Type B pancreatic cell (in vitro differentiated cells): ENCODE measurements around the gene JRKL. TPM values are rescaled to one million over a fixed set of nuclear protein-coding genes. Genes with fewer than 3 reads are reported as not detected.
"Not testable (repeated sequence)": the region's sequence is repeated elsewhere in the genome, so short reads cannot be mapped to it uniquely, and the experiment has no call there.

ENCODE experiments used
- DNase-seq: peaks from one replicate; pipeline ENCODE4 v3.0.0; 2021; ENCODE audit warnings: mixed read lengths; ENCODE audit not compliant: unreplicated experiment; ENCODE audit errors: extremely low spot score
- H3K27ac Mint-ChIP-seq: 2 replicates; pipeline ENCODE4 v1.8.0; 2021; ENCODE audit warnings: mild to moderate bottlenecking, mixed read lengths
- H3K27me3 Mint-ChIP-seq: 2 replicates; pipeline ENCODE4 v1.8.0; 2021; ENCODE audit warnings: mixed read lengths
- H3K36me3 Mint-ChIP-seq: 2 replicates; pipeline ENCODE4 v1.8.0; 2021; ENCODE audit warnings: mixed read lengths
- H3K4me1 Mint-ChIP-seq: one replicate; pipeline ENCODE4 v1.8.0; 2021; ENCODE audit warnings: mixed read lengths; ENCODE audit not compliant: unreplicated experiment
- H3K4me3 Mint-ChIP-seq: 2 replicates; pipeline ENCODE4 v1.8.0; 2021; ENCODE audit warnings: mild to moderate bottlenecking, mixed read lengths
- H3K9me3 Mint-ChIP-seq: 2 replicates; pipeline ENCODE4 v1.8.0; 2021; ENCODE audit warnings: mixed read lengths
- CTCF ChIP-seq: fragments of 200-600 bp; sonication (generic); conservative IDR thresholded peaks from 2 replicates; pipeline ENCODE4 v1.5.0; 2021; ENCODE audit warnings: antibody characterized with exemption, mild to moderate bottlenecking
- total RNA-seq: library from RNA; stranded (reverse); gene quantifications from 2 replicates; pipeline ENCODE4 v1.2.1, GENCODE V29; 2021; ENCODE audit warnings: low replicate concordance

JRKL gene
- total RNA-seq, 1 donor from 2014 or later = 11.5 TPM

GRCh38 chr11:96394773-96395172, 5.0 kb downstream of the JRKL start:
- no peak overlapping the region for H3K4me3 Mint-ChIP-seq
- TF ChIP-seq CTCF = no peak
- peaks cover 22% of the 10 kb centered on the region for H3K36me3 Mint-ChIP-seq
- no peak for DNase-seq
- peaks cover 17% of the 10 kb centered on the region for H3K4me1 Mint-ChIP-seq
- no peaks in the 10 kb centered on the region for H3K27me3 Mint-ChIP-seq
- no peak overlapping the region for H3K27ac Mint-ChIP-seq
- H3K9me3 Mint-ChIP-seq = peaks cover 12% of the 10 kb centered on the region

- H3K36me3 Mint-ChIP-seq = peaks cover 6% of the 10 kb centered on the region
- H3K27me3 Mint-ChIP-seq = no peaks in the 10 kb centered on the region
- peaks cover 2% of the 10 kb centered on the region for H3K9me3 Mint-ChIP-seq
- no peak for DNase-seq
- H3K4me1 Mint-ChIP-seq = peaks cover 3% of the 10 kb centered on the region
- TF ChIP-seq CTCF = no peak
- H3K27ac Mint-ChIP-seq = no peak overlapping the region
- no peak overlapping the region for H3K4me3 Mint-ChIP-seq
Observed at GRCh38 chr11:96396637-96397036, 6.8 kb downstream of the JRKL start.

GRCh38 chr11:96397863-96398262, 8.1 kb downstream of the JRKL start:
- no peak overlapping the region for H3K4me3 Mint-ChIP-seq
- H3K36me3 Mint-ChIP-seq = no peaks in the 10 kb centered on the region
- DNase-seq = no peak
- H3K27ac Mint-ChIP-seq = no peak overlapping the region
- no peak for TF ChIP-seq CTCF
- H3K27me3 Mint-ChIP-seq = no peaks in the 10 kb centered on the region
- H3K4me1 Mint-ChIP-seq = no peaks in the 10 kb centered on the region
- H3K9me3 Mint-ChIP-seq = no peaks in the 10 kb centered on the region

GRCh38 chr11:96400697-96401096, 10.9 kb downstream of the JRKL start:
- H3K27ac Mint-ChIP-seq = no peak overlapping the region
- H3K4me3 Mint-ChIP-seq = no peak overlapping the region
- H3K27me3 Mint-ChIP-seq = no peaks in the 10 kb centered on the region
- H3K36me3 Mint-ChIP-seq = no peaks in the 10 kb centered on the region
- TF ChIP-seq CTCF = no peak
- DNase-seq = no peak
- no peaks in the 10 kb centered on the region for H3K9me3 Mint-ChIP-seq
- H3K4me1 Mint-ChIP-seq = no peaks in the 10 kb centered on the region

GRCh38 chr11:96411412-96411811, 21.6 kb downstream of the JRKL start:
- H3K9me3 Mint-ChIP-seq, DNase-seq, H3K36me3 Mint-ChIP-seq, H3K4me1 Mint-ChIP-seq, H3K27me3 Mint-ChIP-seq: not testable (repeated sequence)
- peak overlapping the region; percentile 80 for H3K4me3 Mint-ChIP-seq
- peak overlapping the region; percentile 69 for H3K27ac Mint-ChIP-seq

- Mint-ChIP-seq H3K4me1 (no peaks in the 10 kb centered on the region), H3K9me3 (peaks cover 5% of the 10 kb centered on the region)
- no peak for DNase-seq
Observed at GRCh38 chr11:96412761-96413381, 23.1 kb downstream of the JRKL start.

More at GRCh38 chr11:96412761-96413381, 23.1 kb downstream of the JRKL start:
- TF ChIP-seq CTCF = no peak
- H3K36me3 Mint-ChIP-seq = no peaks in the 10 kb centered on the region
- no peaks in the 10 kb centered on the region for H3K27me3 Mint-ChIP-seq
- no peak overlapping the region for H3K27ac Mint-ChIP-seq
- no peak overlapping the region for H3K4me3 Mint-ChIP-seq
